Measurements from ENCODE around the gene OPCML. TPM values are rescaled to one million over a fixed set of nuclear protein-coding genes. Genes with fewer than 3 reads are reported as not detected.

The OPCML gene
- polyA plus RNA-seq, 1 donor (not counting 4 experiments of a cell fraction or from before 2014, with no cell fraction given): 0.04 TPM

GRCh38 chr11:132876239-132876638 is 656.1 kb downstream of the OPCML start:
- Histone ChIP-seq H3K27me3 (ENCODE audit: control insufficient read depth, extremely low read depth, insufficient read depth, low read length) (no peaks in the 10 kb centered on the region), H3K9ac (ENCODE audit: control insufficient read depth, extremely low read depth, insufficient read depth, low read length) (no peak overlapping the region), H3K27ac (ENCODE audit: control insufficient read depth, insufficient read depth, low read length) (no peak overlapping the region), H3K9me1 (ENCODE audit: control insufficient read depth, extremely low read depth, insufficient read depth, low read length) (no peaks in the 10 kb centered on the region), H3K4me3 (ENCODE audit: control insufficient read depth in 2 of 3, extremely low read depth in 1 of 3, insufficient read depth in 2 of 3, low read depth in 1 of 3, low read length in 3 of 3) (no peak overlapping the region), H3K79me2 (ENCODE audit: control insufficient read depth, insufficient read depth, low read length) (no peaks in the 10 kb centered on the region), H3K9me3 (ENCODE audit: control insufficient read depth, low read depth, low read length) (no peaks in the 10 kb centered on the region), H4K20me1 (ENCODE audit: control insufficient read depth, extremely low read depth, insufficient read depth, low read length) (no peaks in the 10 kb centered on the region), H3K4me1 (ENCODE audit: control insufficient read depth, extremely low read depth, insufficient read depth, low read length) (no peaks in the 10 kb centered on the region), H2AFZ (ENCODE audit: control insufficient read depth, low read length) (no peak overlapping the region), H3K36me3 (ENCODE audit: control insufficient read depth in 2 of 2, extremely low read depth in 1 of 2, insufficient read depth in 2 of 2, low read length in 2 of 2) (no peaks in the 10 kb centered on the region), H3K4me2 (ENCODE audit: control insufficient read depth, extremely low read depth, insufficient read depth, low read depth, low read length) (no peak overlapping the region)
- dilution Hi-C loops (cut with MboI; ENCODE audit: extremely low pct_ligation_motif_present, low sequenced_read_pairs): no loop called here
- no peak for DNase-seq (ENCODE audit: low read depth, low spot score)
- no peak for FAIRE-seq
- TF ChIP-seq CTCF (optimal IDR thresholded peaks at IDR 0.05 in 1 of 3, IDR thresholded peaks at IDR 0.05 in 1 of 3, conservative IDR thresholded peaks at IDR 0.05 in 1 of 3; ENCODE audit: extremely low read depth in 1 of 3, insufficient read depth in 2 of 3, low read length in 3 of 3): no peak
- TF ChIP-seq EZH2 (IDR thresholded peaks at IDR 0.05; ENCODE audit: low read length): no peak

GRCh38 chr11:132874638-132875037 is 657.7 kb downstream of the OPCML start:
- FAIRE-seq: no peak
- TF ChIP-seq EZH2 (IDR thresholded peaks at IDR 0.05; ENCODE audit: low read length) (no peak), CTCF (optimal IDR thresholded peaks at IDR 0.05 in 1 of 3, IDR thresholded peaks at IDR 0.05 in 1 of 3, conservative IDR thresholded peaks at IDR 0.05 in 1 of 3; ENCODE audit: extremely low read depth in 1 of 3, insufficient read depth in 2 of 3, low read length in 3 of 3) (no peak)
- H3K9me1 ChIP-seq (ENCODE audit: control insufficient read depth, extremely low read depth, insufficient read depth, low read length): no peaks in the 10 kb centered on the region
- H3K36me3 ChIP-seq (ENCODE audit: control insufficient read depth in 2 of 2, extremely low read depth in 1 of 2, insufficient read depth in 2 of 2, low read length in 2 of 2): no peaks in the 10 kb centered on the region
- no peak overlapping the region for H3K4me3 ChIP-seq (ENCODE audit: control insufficient read depth in 2 of 3, extremely low read depth in 1 of 3, insufficient read depth in 2 of 3, low read depth in 1 of 3, low read length in 3 of 3)
- no peak overlapping the region for H3K27ac ChIP-seq (ENCODE audit: control insufficient read depth, insufficient read depth, low read length)
- no peak for DNase-seq (ENCODE audit: low read depth, low spot score)
- H3K4me1 ChIP-seq (ENCODE audit: control insufficient read depth, extremely low read depth, insufficient read depth, low read length): no peaks in the 10 kb centered on the region
- no peak overlapping the region for H3K4me2 ChIP-seq (ENCODE audit: control insufficient read depth, extremely low read depth, insufficient read depth, low read depth, low read length)
- dilution Hi-C loops (cut with MboI; ENCODE audit: extremely low pct_ligation_motif_present, low sequenced_read_pairs): no loop called here
- H3K9me3 ChIP-seq (ENCODE audit: control insufficient read depth, low read depth, low read length): no peaks in the 10 kb centered on the region
- H4K20me1 ChIP-seq (ENCODE audit: control insufficient read depth, extremely low read depth, insufficient read depth, low read length): no peaks in the 10 kb centered on the region
- H3K9ac ChIP-seq (ENCODE audit: control insufficient read depth, extremely low read depth, insufficient read depth, low read length): no peak overlapping the region
- no peaks in the 10 kb centered on the region for H3K79me2 ChIP-seq (ENCODE audit: control insufficient read depth, insufficient read depth, low read length)
- H2AFZ ChIP-seq (ENCODE audit: control insufficient read depth, low read length): no peak overlapping the region
- no peaks in the 10 kb centered on the region for H3K27me3 ChIP-seq (ENCODE audit: control insufficient read depth, extremely low read depth, insufficient read depth, low read length)

All from keratinocyte (primary cell).